Neural crest cell (in vitro differentiated cells): ENCODE results near the gene CLIC3. TPM values are rescaled to one million over a fixed set of nuclear protein-coding genes. Genes with fewer than 3 reads are reported as not detected.
A peak's percentile ranks its signal among the peaks of the same experiment; 100 is the strongest.

Source experiments
- DNase-seq: peaks from one replicate; pipeline ENCODE4 v3.0.0; 2021; ENCODE audit warnings: low read depth, mixed read lengths, low spot score
- H3K27ac Mint-ChIP-seq: one replicate; pipeline ENCODE4 v1.8.0; 2021; ENCODE audit warnings: mild to moderate bottlenecking, mixed read lengths; ENCODE audit not compliant: unreplicated experiment
- H3K27me3 Mint-ChIP-seq: 2 replicates; pipeline ENCODE4 v1.8.0; 2021; ENCODE audit warnings: low read depth, mild to moderate bottlenecking, mixed read lengths
- H3K36me3 Mint-ChIP-seq: 2 replicates; pipeline ENCODE4 v1.8.0; 2021; ENCODE audit warnings: low read depth, mild to moderate bottlenecking, mixed read lengths
- H3K4me1 Mint-ChIP-seq: 2 replicates; pipeline ENCODE4 v1.8.0; 2021; ENCODE audit warnings: mixed read lengths
- H3K4me3 Mint-ChIP-seq: one replicate; pipeline ENCODE4 v1.8.0; 2021; ENCODE audit warnings: mild to moderate bottlenecking, mixed read lengths
- H3K9me3 Mint-ChIP-seq: 2 replicates; pipeline ENCODE4 v1.8.0; 2021; ENCODE audit warnings: mixed read lengths
- total RNA-seq: library from RNA; stranded (reverse); gene quantifications from 2 replicates; pipeline ENCODE4 v1.2.1, GENCODE V29; 2021
- TF ChIP-seq, protein P1 (sequence below): fragments of 200-600 bp; sonication (generic); conservative IDR thresholded peaks from 2 replicates; pipeline ENCODE4 v1.5.0; 2021; ENCODE audit warnings: antibody characterized with exemption, mild to moderate bottlenecking

The CLIC3 gene
- total RNA-seq, 1 donor from 2014 or later: not detected

DNA sequence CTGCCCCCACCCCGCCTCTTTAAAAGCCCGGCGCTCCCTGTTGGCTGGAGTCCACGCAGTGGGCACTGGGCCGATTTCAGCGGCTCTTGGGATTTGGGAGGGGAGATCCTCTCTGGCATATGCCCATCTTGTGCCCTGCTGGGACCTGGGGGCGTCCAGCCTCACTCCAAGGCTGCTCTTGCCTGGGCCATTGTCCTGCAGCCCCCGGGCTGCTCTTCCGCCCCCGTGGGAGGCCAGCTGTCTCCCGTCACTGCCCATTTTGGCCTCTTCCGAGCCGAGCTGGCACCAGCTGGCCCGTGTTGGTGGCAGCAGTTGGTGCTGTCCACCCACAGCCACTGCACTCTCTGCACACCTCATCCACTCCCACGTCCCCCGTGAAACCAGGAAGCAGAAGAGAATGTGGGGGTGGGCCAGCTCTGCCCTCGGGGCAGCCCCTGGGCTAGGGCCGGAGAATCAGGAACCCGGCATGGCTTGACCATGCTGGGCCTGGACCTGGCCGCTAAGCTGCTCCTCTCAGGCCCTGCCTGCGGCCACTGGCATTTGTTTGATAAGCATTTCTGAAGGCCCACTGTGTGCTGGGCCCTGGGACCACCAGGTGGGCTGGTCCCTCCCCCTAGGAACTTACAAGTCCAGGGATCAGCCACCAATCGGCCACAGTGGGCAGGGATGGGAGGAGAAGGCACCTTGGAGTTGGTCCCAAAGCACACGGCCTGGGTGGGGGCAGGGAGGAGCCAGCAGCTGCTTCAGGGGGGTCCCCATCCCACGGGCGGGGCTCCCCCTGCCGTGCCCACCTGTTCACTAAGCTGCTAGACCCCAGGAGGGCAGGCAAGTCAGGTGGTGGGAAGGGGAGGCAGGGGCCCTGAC is 49.1 kb downstream of the CLIC3 start:
- no peak for DNase-seq
- Mint-ChIP-seq H3K27me3 (no peaks in the 10 kb centered on the region), H3K9me3 (no peaks in the 10 kb centered on the region), H3K4me1 (peaks cover 4% of the 10 kb centered on the region), H3K36me3 (no peaks in the 10 kb centered on the region), H3K4me3 (peak overlapping the region; percentile 56), H3K27ac (no peak overlapping the region)
- TF ChIP-seq, protein P1, sequence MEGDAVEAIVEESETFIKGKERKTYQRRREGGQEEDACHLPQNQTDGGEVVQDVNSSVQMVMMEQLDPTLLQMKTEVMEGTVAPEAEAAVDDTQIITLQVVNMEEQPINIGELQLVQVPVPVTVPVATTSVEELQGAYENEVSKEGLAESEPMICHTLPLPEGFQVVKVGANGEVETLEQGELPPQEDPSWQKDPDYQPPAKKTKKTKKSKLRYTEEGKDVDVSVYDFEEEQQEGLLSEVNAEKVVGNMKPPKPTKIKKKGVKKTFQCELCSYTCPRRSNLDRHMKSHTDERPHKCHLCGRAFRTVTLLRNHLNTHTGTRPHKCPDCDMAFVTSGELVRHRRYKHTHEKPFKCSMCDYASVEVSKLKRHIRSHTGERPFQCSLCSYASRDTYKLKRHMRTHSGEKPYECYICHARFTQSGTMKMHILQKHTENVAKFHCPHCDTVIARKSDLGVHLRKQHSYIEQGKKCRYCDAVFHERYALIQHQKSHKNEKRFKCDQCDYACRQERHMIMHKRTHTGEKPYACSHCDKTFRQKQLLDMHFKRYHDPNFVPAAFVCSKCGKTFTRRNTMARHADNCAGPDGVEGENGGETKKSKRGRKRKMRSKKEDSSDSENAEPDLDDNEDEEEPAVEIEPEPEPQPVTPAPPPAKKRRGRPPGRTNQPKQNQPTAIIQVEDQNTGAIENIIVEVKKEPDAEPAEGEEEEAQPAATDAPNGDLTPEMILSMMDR: no peak

DNA sequence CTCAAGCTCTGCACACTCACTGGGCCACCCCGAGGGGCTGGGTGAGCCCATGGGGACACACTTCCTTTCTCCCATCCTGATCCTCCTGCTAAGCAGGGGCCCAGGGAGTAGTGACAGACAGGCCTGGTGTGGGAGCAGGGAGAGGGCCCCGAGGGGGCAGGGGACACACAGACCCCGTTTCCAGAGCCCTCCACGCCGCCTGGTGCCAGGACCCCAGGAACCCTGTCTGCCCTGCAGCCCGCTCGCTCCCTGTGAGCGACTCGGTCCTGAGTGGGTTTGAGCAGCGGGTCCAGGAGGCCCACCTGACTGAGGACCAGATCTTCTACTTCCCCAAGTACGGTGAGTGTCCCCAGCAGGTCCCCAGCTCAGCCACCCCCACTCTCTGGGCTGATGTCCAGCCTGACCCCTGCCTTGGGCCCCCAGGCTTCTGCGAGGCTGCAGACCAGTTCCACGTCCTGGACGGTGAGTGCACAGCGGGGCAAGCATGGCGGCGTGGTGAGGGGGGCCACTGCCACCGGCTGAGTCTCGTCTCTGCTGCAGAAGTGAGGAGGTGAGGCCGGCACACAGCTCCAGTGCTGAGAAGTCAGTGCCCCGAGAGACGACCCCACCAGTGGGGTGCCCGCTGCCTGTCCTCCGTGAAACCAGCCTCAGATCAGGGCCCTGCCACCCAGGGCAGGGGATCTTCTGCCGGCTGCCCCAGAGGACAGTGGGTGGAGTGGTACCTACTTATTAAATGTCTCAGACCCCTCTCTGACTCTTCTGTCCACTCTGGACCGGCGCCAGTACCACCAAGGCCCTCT is 49.9 kb downstream of the CLIC3 start:
- H3K4me3 Mint-ChIP-seq: peak overlapping the region; percentile 56
- H3K4me1 Mint-ChIP-seq: peaks cover 4% of the 10 kb centered on the region
- H3K36me3 Mint-ChIP-seq: no peaks in the 10 kb centered on the region
- H3K9me3 Mint-ChIP-seq: no peaks in the 10 kb centered on the region
- TF ChIP-seq, protein P1: no peak
- no peak overlapping the region for H3K27ac Mint-ChIP-seq
- H3K27me3 Mint-ChIP-seq: no peaks in the 10 kb centered on the region
- DNase-seq: no peak

GRCh38 chr9:136945333-136946227 is 50.8 kb downstream of the CLIC3 start:
- TF ChIP-seq, protein P1: no peak
- H3K9me3 Mint-ChIP-seq: no peaks in the 10 kb centered on the region
- peaks cover 4% of the 10 kb centered on the region for H3K4me1 Mint-ChIP-seq
- H3K27me3 Mint-ChIP-seq: no peaks in the 10 kb centered on the region
- H3K27ac Mint-ChIP-seq: no peak overlapping the region
- H3K36me3 Mint-ChIP-seq: no peaks in the 10 kb centered on the region
- peak overlapping the region; percentile 23 for H3K4me3 Mint-ChIP-seq
- DNase-seq: no peak

Other genes with a start within 250 kb of the CLIC3 start
- not detected in 2 replicates for gene LCN6, start 248.0 kb downstream of the CLIC3 start, total RNA-seq
- not detected in 2 replicates for gene LCN8, start 238.3 kb downstream of the CLIC3 start, total RNA-seq
- not detected in 2 replicates for gene LCN15, start 232.1 kb downstream of the CLIC3 start, total RNA-seq
- gene TMEM141, start 205.2 kb downstream of the CLIC3 start, total RNA-seq: 27.8 and 31.0 TPM in 2 replicates
- 0.93 and 1.4 TPM in 2 replicates for gene CCDC183, start 200.2 kb downstream of the CLIC3 start, total RNA-seq
- 191 and 198 TPM in 2 replicates for gene RABL6, start 188.6 kb downstream of the CLIC3 start, total RNA-seq
- 2.8 and 3.3 TPM in 2 replicates for gene AJM1, start 154.1 kb downstream of the CLIC3 start, total RNA-seq
- gene PHPT1, start 147.2 kb downstream of the CLIC3 start, total RNA-seq: 170 and 175 TPM in 2 replicates
- gene MAMDC4, start 144.2 kb downstream of the CLIC3 start, total RNA-seq: 19.3 and 20.6 TPM in 2 replicates
- 338 and 339 TPM in 2 replicates for gene EDF1, start 130.3 kb downstream of the CLIC3 start, total RNA-seq
- gene TRAF2, start 110.1 kb downstream of the CLIC3 start, total RNA-seq: 30.1 and 34.4 TPM in 2 replicates
- 81.2 and 83.9 TPM in 2 replicates for gene FBXW5, start 51.8 kb downstream of the CLIC3 start, total RNA-seq
- 0.59 and 0.98 TPM in 2 replicates for gene C8G, start 51.3 kb downstream of the CLIC3 start, total RNA-seq
- 0.50 and 1.1 TPM in 2 replicates for gene LCN12, start 44.3 kb downstream of the CLIC3 start, total RNA-seq
- gene PTGDS, start 19.1 kb downstream of the CLIC3 start, total RNA-seq: not detected in 2 replicates
- not detected in 2 replicates for gene LCNL1, start 13.6 kb downstream of the CLIC3 start, total RNA-seq
- gene PAXX, start 4.1 kb downstream of the CLIC3 start, total RNA-seq: 82.6 and 84.9 TPM in 2 replicates
- 31.7 and 37.1 TPM in 2 replicates for gene ABCA2, start 31.7 kb upstream of the CLIC3 start, total RNA-seq
- gene FUT7, start 35.5 kb upstream of the CLIC3 start, total RNA-seq: 0.14 TPM in 1 of 2 replicates, not detected in the other
- 54.7 and 61.1 TPM in 2 replicates for gene NPDC1, start 49.6 kb upstream of the CLIC3 start, total RNA-seq
- not detected in 2 replicates for gene ENTPD2, start 57.5 kb upstream of the CLIC3 start, total RNA-seq
- 29.8 and 31.1 TPM in 2 replicates for gene SAPCD2, start 74.0 kb upstream of the CLIC3 start, total RNA-seq
- gene UAP1L1, start 80.9 kb upstream of the CLIC3 start, total RNA-seq: 2.6 and 2.9 TPM in 2 replicates
- gene MAN1B1, start 90.4 kb upstream of the CLIC3 start, total RNA-seq: 50.4 and 54.0 TPM in 2 replicates
- 37.9 and 46.5 TPM in 2 replicates for gene DPP7, start 118.2 kb upstream of the CLIC3 start, total RNA-seq
- 0.14 and 0.44 TPM in 2 replicates for gene GRIN1, start 142.6 kb upstream of the CLIC3 start, total RNA-seq
- gene LRRC26, start 173.5 kb upstream of the CLIC3 start, total RNA-seq: 0.37 and 0.48 TPM in 2 replicates
- gene TMEM210, start 175.5 kb upstream of the CLIC3 start, total RNA-seq: not detected in 2 replicates
- gene ANAPC2, start 192.0 kb upstream of the CLIC3 start, total RNA-seq: 69.3 and 71.7 TPM in 2 replicates
- gene SSNA1, start 192.1 kb upstream of the CLIC3 start, total RNA-seq: 64.8 and 66.4 TPM in 2 replicates
- gene TPRN, start 204.2 kb upstream of the CLIC3 start, total RNA-seq: 22.0 and 25.1 TPM in 2 replicates
- 45.0 and 49.7 TPM in 2 replicates for gene TMEM203, start 209.1 kb upstream of the CLIC3 start, total RNA-seq
- 36.6 and 39.4 TPM in 2 replicates for gene NDOR1, start 209.1 kb upstream of the CLIC3 start, total RNA-seq
- 9.7 and 10.1 TPM in 2 replicates for gene RNF208, start 225.7 kb upstream of the CLIC3 start, total RNA-seq
- gene CYSRT1, start 228.6 kb upstream of the CLIC3 start, total RNA-seq: 1.2 and 1.6 TPM in 2 replicates
- gene RNF224, start 230.9 kb upstream of the CLIC3 start, total RNA-seq: 0.16 TPM in 1 of 2 replicates, not detected in the other
- not detected in 2 replicates for gene SLC34A3, start 234.3 kb upstream of the CLIC3 start, total RNA-seq
- 329 and 336 TPM in 2 replicates for gene TUBB4B, start 244.7 kb upstream of the CLIC3 start, total RNA-seq